PC-3 (cell line): Measurements from ENCODE around the gene AATF. TPM values are rescaled to one million over a fixed set of nuclear protein-coding genes. Genes with fewer than 3 reads are reported as not detected.

Experiments used
- ATAC-seq: fragments of 200-7000 bp; cut with Tn5 transposase; 2 replicates; pipeline ENCODE4 v1.9.1; 2020; ENCODE audit warnings: mild to moderate bottlenecking, moderate library complexity
- Bru-seq: library from RNA; stranded (reverse); fragments of 400-500 nt; gene quantifications from one replicate; lab custom pipeline; 2021; lab: Mats Ljungman, UMichigan
- BruChase-seq, 2 experiments: library from RNA; stranded (reverse); fragments of 400-500 nt; gene quantifications; one replicate each; lab custom pipeline; 2021; lab: Mats Ljungman, UMichigan
- BruUV-seq: library from RNA; stranded (reverse); fragments of 400-500 nt; replicated peaks from 2 replicates; lab custom pipeline; 2021; lab: Mats Ljungman, UMichigan
- CTCF ChIA-PET: fragments of 300-600 bp; sonication (Branson Sonifier 250); formaldehyde crosslinking; loops from one replicate; lab custom pipeline; 2022; ENCODE audit warnings: antibody characterized with exemption; lab: Charles Lee
- POLR2A ChIA-PET: fragments of 300-600 bp; sonication (Branson Sonifier 250); formaldehyde crosslinking; loops from one replicate; lab custom pipeline; 2022; ENCODE audit warnings: antibody characterized with exemption; ENCODE audit not compliant: unreplicated experiment; lab: Charles Lee
- DNase-seq: peaks from one replicate; pipeline ENCODE4 v3.0.0-alpha.2; 2015
- H2AFZ ChIP-seq: fragments of 300-600 bp; sonication (generic); 2 replicates; pipeline ENCODE4 v1.6.0; 2016; ENCODE audit warnings: antibody characterized with exemption, low read length
- H3F3A ChIP-seq: fragments of 300-600 bp; sonication (generic); one replicate; pipeline ENCODE4 v1.6.0; 2017; ENCODE audit warnings: antibody characterized with exemption, low read length, control low read depth, mild to moderate bottlenecking; ENCODE audit not compliant: unreplicated experiment
- H3K27ac ChIP-seq: fragments of 300-600 bp; sonication (generic); 2 replicates; pipeline ENCODE4 v1.5.1; 2016; ENCODE audit warnings: mild to moderate bottlenecking, low read length
- H3K27me3 ChIP-seq: fragments of 300-600 bp; sonication (generic); 2 replicates; pipeline ENCODE4 v1.6.1; 2016; ENCODE audit warnings: low read length, mixed read lengths
- H3K36me3 ChIP-seq: fragments of 300-600 bp; sonication (generic); 2 replicates; pipeline ENCODE4 v1.6.1; 2016; ENCODE audit warnings: low read depth, mixed run types, low read length, mixed read lengths
- H3K4me1 ChIP-seq: fragments of 300-600 bp; sonication (generic); 2 replicates; pipeline ENCODE4 v1.5.1; 2016; ENCODE audit warnings: low read length; ENCODE audit not compliant: insufficient read depth
- H3K4me2 ChIP-seq: fragments of 300-600 bp; sonication (generic); 2 replicates; pipeline ENCODE4 v1.6.0; 2016; ENCODE audit warnings: low read length
- H3K4me3 ChIP-seq: fragments of 300-600 bp; sonication (generic); 2 replicates; pipeline ENCODE4 v1.5.1; 2016; ENCODE audit warnings: mild to moderate bottlenecking, low read length, mixed read lengths
- H3K79me2 ChIP-seq: fragments of 300-600 bp; sonication (generic); 2 replicates; pipeline ENCODE4 v1.6.1; 2017; ENCODE audit warnings: low read length, mixed read lengths
- H3K9ac ChIP-seq: fragments of 300-600 bp; sonication (generic); 2 replicates; pipeline ENCODE4 v1.6.0; 2016; ENCODE audit warnings: mild to moderate bottlenecking, low read length
- H3K9me2 ChIP-seq: fragments of 300-600 bp; sonication (generic); replicated peaks from 2 replicates; pipeline ENCODE4 v1.6.1; 2016; ENCODE audit warnings: mixed run types, low read length, mixed read lengths
- H3K9me3 ChIP-seq: fragments of 300-600 bp; sonication (generic); 2 replicates; pipeline ENCODE4 v1.6.1; 2016; ENCODE audit warnings: low read length, mixed read lengths
- H4K20me1 ChIP-seq: fragments of 300-600 bp; sonication (generic); 2 replicates; pipeline ENCODE4 v1.6.1; 2016; ENCODE audit warnings: low read length, mixed read lengths
- CTCF ChIP-seq: fragments of 300-600 bp; sonication (generic); conservative IDR thresholded peaks from 2 replicates; pipeline ENCODE4 v1.5.1; 2017; ENCODE audit warnings: antibody characterized with exemption, low read depth, mild to moderate bottlenecking, low read length
- EZH2 ChIP-seq: fragments of 300-600 bp; sonication (generic); IDR thresholded peaks from one replicate; pipeline ENCODE4 v1.6.1; 2017; ENCODE audit warnings: antibody characterized with exemption, mild to moderate bottlenecking, low read length; ENCODE audit not compliant: unreplicated experiment
- EZH2phosphoT487 ChIP-seq: fragments of 300-600 bp; sonication (generic); IDR thresholded peaks from 2 replicates; pipeline ENCODE4 v1.6.1; 2018; ENCODE audit warnings: mild to moderate bottlenecking, antibody characterized with exemption, low read length, borderline replicate concordance
- intact Hi-C: fragments of 100-400 bp; cut with micrococcal nuclease; formaldehyde crosslinking; loops from 2 replicates; pipeline ENCODE4 v1.9.0; 2023
- long read RNA-seq: library from polyadenylated mRNA; unstranded; transcript quantifications from one replicate; pipeline ENCODE4 v2.0.0, GENCODE V29; 2021; ENCODE audit not compliant: unreplicated experiment
- total RNA-seq: library from RNA; depleted of rRNA; stranded (reverse); fragments of >200 nt; gene quantifications from 2 replicates; pipeline ENCODE4 v1.2.3, GENCODE V29; 2014; rRNA removed

AATF gene
- total RNA-seq, result 25.5 and 25.9 TPM in 2 replicates
- Bru-seq, nascent RNA, result percentile 68 among the genes with signal in this experiment
- BruChase-seq, experiment 1, labeled RNA remaining after a 6-hour chase, result percentile 66 among the genes with signal in this experiment
- percentile 62 among the genes with signal in this experiment for BruChase-seq, experiment 2, labeled RNA remaining after a 2-hour chase
- long read RNA-seq, transcript AATF-208 (12 exons, 2,141 nt), result major isoform, 35 of 46 reads
- long read RNA-seq, partial matches to known transcripts, result 4 of 46 reads
- long read RNA-seq, other reads (novel, unspliced or antisense), result 6 of 46 reads

GRCh38 chr17:36948717-36949460, at the start of gene AATF:
Gene AATF (plus strand): TSS chr17:36948954. CDS start chr17:36949126, 172 bp downstream.
- ATAC-seq (peak; percentile 94), DNase-seq (peak; percentile 88)
- H3K4me3 ChIP-seq, result peak within 1 kb of the TSS; percentile 83
- H3K4me1 ChIP-seq, result peaks cover 12% of the 10 kb centered on the region
- peak within 1 kb of the TSS; percentile 93 for H3K9ac ChIP-seq
- H3F3A ChIP-seq, result no peaks in the 10 kb centered on the region
- intact Hi-C loops, result no loop called here
- H3K4me2 ChIP-seq, result peak within 1 kb of the TSS; percentile 88
- peaks cover 20% of the 10 kb centered on the region for H4K20me1 ChIP-seq
- H3K27me3 ChIP-seq, result peaks cover 31% of the 10 kb centered on the region; the same call in 1 of the 2 replicates
- ChIA-PET POLR2A (no interaction called here), CTCF (no interaction called here)
- H3K36me3 ChIP-seq, result peaks cover 9% of the 10 kb centered on the region
- peaks cover 35% of the 10 kb centered on the region for H3K79me2 ChIP-seq
- no peaks in the 10 kb centered on the region for H3K9me2 ChIP-seq
- BruUV-seq, result no TSS peak
- TF ChIP-seq CTCF (no peak), EZH2 (no peak), EZH2phosphoT487 (no peak)
- H3K9me3 ChIP-seq, result no peaks in the 10 kb centered on the region
- peak within 1 kb of the TSS; percentile 87 for H2AFZ ChIP-seq
- H3K27ac ChIP-seq, result peak within 1 kb of the TSS; percentile 53

- no peaks in the 10 kb centered on the region for H3K4me1 ChIP-seq
- TF ChIP-seq EZH2, result no peak
- no peak for TF ChIP-seq CTCF
- TF ChIP-seq EZH2phosphoT487, result no peak
- BruUV-seq, result no TSS peak
- ChIA-PET POLR2A (no interaction called here), CTCF (no interaction called here)
- H3K27ac ChIP-seq, result no peak overlapping the region
- H2AFZ ChIP-seq, result no peak overlapping the region
- intact Hi-C loops, result no loop called here
- H4K20me1 ChIP-seq, result no peaks in the 10 kb centered on the region
- H3K36me3 ChIP-seq, result no peaks in the 10 kb centered on the region
- no peaks in the 10 kb centered on the region for H3K9me3 ChIP-seq
- H3F3A ChIP-seq, result no peaks in the 10 kb centered on the region
- H3K79me2 ChIP-seq, result no peaks in the 10 kb centered on the region
- H3K4me2 ChIP-seq, result no peak overlapping the region
- DNase-seq (no peak), ATAC-seq (no peak)
- H3K9me2 ChIP-seq, result no peaks in the 10 kb centered on the region
- no peak overlapping the region for H3K4me3 ChIP-seq
- H3K27me3 ChIP-seq, result no peaks in the 10 kb centered on the region
- no peak overlapping the region for H3K9ac ChIP-seq
Observed at GRCh38 chr17:36899250-36900159, 49.2 kb upstream of the AATF start.
